Stimulated activated CD8-positive, alpha-beta memory T cell treated with anti-CD3 and anti-CD28 coated beads, Interleukin-12 subunit alpha, Interleukin-12 subunit beta, amount 100 ng/mL, for 1 hour (primary cell): ENCODE results near the gene FNDC11.

Source experiments
- DNase-seq: peaks from one replicate; pipeline ENCODE4 v3.0.0-alpha.2; 2020; ENCODE audit warnings: low read depth

Gene FNDC11

DNA sequence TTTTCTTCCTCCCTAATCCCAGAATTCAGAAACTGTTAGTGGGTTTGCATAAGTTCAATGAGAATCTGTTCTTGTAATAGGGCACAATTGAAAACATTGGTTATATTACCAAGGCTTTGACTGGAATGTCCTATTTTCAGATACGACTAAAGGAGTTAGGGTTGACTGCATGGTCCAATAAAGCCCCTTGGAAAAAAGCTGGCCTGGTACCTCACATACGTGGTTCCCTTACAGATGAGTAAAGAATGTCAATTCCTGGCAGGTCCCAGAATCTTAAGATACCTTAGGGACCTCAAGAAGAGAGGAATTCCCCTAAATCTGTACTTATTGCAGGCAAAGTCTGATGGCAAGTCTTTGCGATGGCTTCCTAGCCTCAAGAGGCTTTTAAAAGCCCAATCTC lies 28.8 kb upstream of the FNDC11 start:
- no peak for DNase-seq

DNA sequence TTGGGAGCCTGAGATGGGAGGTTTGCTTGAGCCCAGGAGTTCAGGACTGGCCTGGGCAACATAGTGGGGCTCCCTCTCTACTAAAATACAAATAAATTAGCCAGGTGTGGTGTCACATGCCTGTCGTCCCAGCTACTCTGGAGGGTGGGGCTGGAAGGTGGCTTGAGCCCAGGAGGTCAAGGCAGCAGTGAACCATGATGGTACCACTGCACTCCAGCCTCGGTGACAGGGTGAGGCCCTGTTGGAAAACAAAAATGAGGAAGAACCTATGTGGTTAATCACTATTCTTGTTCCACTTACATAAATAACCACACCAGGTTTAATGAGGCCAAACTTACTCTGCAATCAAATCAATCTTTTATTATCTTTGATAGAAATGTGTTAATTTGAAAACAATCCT lies 28.0 kb upstream of the FNDC11 start:
- DNase-seq, result no peak

DNA sequence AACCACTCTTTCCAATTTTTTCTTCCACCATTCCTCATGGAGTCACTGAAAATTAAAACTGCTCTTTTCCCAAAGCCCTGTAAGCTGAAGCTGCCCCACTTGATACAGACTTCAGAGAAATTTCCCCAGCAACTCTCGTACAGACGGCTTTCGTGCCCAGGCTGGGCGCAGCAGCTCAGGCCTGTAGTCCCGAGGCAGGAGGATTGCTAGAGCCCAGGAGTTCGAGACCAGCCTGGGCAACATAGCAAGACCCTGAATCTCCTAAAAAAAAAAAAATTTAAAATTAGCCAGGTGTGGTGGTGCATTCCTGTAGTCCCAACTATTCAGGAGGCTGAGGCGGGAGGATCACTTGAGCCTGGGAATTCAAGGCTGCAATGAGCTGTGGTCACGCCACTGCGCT lies 26.8 kb upstream of the FNDC11 start:
- no peak for DNase-seq

DNA sequence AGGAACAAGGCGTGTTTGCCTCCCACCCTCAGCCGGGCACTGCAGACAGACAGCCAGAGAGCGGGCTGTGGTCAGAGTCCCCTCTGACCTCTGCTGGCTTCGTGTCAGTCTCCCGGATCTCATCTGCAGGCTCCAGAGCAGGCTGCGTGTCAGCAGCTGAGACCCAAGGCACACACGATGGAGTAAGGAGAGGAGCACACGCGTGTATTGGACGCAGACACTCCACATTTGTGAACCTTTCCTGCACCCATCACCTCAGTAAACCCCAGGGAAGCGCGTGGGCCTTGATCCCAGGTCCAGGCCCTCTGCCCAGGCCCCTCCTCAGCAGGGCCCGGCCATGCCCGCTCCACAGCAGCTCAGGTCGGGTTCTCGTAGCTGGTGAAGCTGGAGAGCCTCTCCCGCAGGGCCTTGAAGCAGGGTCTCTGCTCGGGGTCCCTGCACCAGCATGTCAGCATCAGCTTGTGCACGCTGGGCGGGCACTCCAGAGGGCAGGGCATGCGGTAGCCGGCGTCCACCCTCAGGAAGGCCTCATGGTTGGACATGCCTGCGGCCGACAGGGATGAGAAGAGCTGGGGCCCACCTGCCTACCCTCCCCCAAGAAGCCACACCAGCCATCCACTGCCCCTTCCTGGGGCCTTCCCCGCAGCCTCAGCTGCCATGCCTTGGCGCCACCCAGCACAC lies 24.6 kb upstream of the FNDC11 start:
- no peak for DNase-seq

DNA sequence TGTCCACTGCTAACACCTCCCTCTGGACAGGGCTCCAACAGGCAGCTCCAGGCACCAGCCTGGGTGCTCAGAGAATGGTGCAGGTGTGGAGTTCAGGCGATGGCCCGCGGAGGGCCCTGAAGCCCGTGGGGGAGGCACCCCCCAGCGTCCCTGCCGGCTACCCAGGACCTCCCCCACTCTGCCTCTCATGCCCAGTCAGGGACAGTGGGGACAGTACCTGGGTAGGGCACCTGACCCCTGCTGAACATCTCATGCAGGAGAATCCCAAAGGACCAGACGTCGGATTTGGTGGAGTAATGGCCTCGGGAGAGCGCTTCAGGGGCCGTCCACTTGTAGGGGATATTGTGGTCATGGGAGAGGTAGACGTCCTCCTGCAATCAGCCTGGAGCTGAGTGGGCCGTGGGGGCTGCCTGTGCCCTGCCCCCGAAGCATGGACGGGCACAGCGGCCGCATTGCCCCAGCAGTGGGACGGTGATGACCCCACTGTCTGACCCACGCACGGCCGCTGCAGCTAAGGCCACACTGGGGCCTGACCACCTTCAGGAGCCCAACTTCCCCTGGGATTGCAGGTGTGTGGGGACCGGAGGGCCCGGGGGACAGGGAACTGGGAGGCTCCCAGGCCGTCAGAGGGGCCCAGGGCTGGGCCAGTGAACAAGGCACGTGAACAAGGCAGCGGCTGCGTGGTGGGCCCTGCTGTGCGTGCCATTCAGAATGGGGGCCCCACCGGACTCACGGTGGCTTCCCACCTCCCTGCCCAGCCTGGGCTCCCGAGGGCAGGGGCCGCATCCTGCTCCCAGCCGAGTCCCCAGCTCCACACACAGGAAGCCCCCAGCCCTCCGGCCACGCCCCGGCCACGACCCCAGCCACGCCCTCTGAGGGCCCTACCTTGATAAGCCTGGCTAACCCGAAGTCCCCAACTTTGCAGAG lies 23.8 kb upstream of the FNDC11 start:
- no peak for DNase-seq

DNA sequence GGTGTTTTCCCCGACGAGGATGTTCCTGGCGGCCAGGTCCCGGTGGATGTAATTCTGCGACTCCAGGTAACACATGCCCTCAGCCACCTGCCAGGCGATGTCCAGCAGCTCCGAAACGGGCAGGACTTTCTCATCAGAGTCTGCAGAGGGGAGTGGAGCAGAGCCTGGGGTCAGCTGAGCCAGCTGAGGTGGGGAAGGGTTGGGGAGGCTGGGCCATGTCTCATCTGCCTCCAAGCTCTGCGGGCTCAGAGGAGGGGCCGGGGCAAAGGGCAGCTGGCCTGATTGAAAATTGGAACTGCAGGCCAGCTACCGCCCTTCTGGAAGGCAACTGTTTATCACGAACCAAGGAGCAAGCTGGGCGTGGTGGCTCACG lies 23.2 kb upstream of the FNDC11 start:
- DNase-seq, result no peak

DNA sequence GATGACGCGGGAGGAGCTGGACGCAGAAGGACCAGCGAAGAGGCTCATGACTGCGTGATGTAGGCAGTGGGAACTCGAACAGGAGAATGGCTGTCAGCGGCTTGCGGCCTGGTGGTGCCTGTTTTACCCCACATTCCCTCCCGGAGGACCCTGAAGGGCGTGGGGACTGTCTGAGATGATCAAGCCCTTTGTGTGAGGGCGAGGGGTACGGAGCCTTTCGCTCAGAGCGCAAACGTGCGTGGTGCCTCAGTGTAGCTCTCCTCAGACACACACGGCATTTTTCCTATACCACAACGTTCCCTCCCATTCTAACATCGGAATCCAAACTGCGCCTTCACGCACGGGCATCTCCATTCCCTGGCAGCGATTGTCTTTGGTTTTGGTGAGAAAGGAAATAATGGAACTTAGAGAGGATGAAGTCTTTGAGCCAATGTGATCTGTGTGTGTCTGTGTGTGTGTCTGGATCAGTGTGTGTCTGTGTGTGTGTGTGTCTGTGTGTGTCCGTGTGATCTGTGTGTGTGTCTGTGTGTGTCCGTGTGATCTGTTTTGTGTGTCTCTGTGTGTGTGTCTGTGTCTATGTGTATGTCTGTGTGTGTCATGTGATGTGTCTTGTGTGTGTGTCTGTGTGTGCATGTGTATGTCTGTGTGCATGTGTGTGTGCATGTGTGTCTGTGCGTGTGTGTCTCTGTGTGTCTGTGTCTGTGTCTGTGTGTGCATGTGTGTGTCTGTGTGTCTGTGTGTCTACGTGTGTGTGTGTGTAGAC lies 22.1 kb upstream of the FNDC11 start:
- no peak for DNase-seq

DNA sequence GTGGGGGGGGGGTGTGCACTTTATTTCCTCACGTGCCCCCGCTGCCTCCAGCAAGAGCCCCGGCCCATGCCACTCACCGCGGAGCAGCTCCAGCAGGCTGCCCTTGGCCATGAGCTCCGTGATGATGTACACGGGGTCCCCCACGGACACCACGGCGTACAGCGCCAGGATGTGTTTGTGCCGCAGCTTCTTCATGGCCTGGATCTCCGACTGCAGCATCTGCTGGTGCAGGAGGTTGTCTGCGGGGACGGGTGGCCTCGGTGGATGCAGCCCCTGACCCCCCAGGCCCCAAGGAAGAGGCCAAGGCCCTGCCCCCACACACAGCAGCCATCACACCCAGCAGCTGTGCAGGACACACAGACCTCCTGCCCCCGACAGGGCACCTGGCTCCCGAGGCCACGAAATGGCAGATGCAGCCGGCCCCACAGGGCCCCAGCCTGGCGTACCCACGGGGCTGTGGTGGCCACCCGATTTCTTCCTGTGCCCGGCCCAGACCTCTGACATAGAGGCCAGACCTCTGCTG lies 21.4 kb upstream of the FNDC11 start:
- DNase-seq, result no peak

DNA sequence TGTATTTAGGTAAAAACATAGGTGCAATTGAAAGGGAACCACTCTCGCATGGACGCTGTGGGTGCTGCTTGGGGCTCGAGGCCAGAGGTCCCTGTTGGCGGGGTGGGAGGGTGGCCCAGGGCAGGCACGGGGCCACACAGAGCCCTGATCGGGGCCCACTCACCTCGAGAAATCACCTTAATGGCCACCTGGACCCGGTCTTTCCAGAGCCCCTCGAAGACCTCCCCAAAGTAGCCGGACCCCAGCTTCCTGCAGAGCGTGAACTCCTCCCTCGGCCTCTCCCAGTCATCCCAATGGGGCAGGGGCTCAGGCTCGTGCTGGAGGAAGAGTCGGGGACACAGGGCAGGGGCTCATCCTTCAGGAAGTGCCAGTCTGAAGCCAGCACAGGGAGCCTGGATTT lies 20.6 kb upstream of the FNDC11 start:
- DNase-seq, result no peak

DNA sequence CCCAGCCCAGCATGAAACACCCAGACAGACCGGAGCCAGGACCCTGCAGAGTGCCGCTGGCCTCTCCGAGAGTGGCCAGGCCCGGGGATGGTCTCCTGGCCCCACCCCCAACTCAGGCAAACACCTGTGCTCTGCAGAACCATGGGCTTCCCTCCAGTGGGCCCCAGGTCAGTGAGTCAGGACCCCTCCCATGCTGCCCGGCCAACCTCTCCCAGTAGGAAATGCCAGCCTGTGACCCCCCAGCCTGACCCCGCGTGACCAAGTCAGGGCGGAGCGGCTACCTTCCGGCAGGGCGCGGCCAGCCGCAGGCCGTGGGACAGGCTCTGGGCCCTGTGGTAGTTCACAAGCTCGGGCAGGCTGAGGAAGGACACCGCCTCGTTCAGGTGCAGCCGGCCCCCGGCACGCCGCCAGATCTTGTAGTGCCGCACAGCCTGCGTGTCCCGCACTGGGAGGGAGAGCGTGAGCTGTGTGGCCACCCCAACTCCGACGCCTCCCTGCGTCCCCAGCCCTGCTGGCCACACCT lies 20.0 kb upstream of the FNDC11 start:
- DNase-seq, result no peak

DNA sequence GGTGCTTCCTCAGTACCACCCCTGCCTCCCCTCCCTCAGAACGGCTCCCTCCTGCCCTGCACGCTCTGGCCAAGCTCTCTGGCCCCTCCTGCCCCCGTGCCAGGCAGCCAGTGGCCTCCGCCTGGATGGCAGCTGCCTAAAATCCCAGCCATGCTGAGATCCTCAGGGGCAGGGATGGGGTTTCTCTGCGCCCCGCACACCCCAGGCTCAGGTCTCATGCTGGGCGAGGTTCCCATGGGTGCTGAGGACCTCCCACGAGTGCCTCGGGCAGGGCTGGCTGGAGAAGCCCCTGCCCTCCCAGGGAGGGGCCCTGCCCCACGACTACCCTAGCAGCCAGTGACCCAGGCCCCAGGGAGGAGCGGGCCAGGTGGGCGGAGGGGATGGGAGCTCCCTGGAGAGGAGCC lies 19.5 kb upstream of the FNDC11 start:
- no peak for DNase-seq

DNA sequence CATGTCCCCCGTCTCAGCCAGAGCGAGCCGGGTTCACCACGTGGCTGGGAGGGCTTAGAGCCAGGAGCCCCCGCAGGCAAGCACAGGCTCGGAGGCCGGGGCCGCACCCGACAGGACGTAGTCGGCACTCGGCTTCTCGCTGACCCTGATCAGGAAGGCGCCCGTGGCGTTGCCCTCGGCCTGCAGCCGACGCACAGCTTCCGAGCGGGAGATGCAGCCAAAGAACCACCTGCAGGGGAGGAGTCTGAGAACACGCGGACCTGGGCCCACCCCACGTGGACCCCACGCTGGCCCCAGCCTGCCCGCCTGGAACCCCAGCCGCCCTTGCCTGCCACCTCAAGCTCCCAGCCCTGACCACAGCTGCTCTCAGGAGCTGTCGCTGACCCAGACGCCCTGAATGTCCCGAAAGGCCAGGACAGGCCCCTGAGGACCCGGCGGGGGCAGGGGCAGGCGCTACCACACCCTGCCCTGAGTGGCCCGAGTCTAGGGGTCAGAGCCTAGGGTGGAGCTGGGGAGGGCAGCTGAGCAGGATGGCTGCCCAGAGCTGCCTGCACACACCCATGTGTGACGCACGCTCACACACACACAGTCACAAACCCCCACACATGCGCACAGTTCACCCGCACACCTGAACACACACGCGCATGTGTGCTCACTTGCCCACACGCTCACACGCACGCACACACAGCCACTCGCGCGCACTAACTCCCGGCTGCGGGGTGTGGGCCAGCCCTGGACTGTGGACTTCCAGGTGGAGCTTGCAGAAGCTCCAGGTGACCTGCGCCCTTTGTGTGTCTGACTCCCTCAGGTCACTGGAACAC lies 18.9 kb upstream of the FNDC11 start:
- no peak for DNase-seq

DNA sequence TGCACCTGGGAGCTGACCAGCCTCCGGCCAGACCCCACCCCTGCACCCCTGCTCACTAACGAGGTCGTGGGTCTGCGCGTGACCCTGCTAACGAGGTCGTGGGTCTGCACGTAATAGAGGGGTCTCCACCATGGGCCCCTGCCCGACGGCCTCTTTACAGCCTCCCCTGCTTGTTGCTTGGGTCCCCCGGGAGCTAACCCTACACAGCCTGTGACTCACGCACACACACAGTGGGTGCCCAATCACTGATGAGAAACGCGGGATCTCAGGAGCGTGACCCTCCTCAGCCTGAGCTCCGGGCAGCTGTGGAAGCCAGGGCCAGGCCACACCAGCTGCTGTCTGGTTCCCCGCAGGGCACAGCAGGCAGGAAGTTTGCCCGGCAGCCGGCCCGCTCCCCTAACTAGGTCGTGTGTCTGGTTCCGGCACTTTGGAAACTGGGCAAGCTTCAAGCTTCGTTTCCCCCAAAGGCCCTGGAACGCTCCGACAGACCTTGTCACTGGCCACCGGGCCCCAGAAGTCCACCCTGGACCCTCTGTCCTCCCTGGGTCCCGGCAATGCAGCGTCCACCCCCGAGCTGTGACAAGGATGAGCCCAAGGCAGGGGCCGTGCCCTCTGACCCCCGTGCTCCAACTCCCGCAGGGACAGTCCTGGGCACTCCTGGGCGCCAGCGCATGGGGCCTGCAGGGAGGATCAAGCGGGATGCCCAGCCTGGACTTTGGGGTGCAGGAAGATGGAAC lies 17.6 kb upstream of the FNDC11 start:
- DNase-seq, result no peak

DNA sequence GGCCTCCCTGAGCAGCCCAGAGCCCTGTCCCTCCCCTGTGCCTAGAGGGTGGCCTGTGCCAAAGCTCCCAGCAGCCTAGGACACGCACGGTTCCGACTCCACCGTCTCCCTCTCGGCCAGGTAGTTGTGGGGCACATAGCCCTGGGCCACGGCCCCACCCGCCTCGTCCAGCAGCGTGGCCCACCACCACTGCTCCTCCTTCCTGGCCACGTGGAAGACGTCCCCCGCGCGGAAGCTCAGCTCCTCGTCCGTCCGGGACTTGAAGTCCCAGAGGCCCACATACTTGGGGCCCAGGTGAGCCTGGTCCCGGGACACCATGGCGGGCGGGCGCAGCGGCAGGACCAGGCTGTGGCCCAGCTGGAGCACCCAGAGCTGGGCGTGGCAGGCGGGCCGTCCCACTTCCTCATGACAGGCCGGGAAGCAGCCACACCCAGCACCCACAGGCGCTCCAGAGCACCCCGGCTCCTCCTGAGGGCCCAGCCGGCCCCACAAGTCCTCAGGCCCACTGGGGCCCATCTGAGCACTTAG lies 16.9 kb upstream of the FNDC11 start, which contains the start of gene PTK6:
Gene PTK6, minus strand, starts transcription at position 380 of the 528 bp plus-strand sequence. Its CDS starts 62 bp downstream, at position 318.
- no peak for DNase-seq

DNA sequence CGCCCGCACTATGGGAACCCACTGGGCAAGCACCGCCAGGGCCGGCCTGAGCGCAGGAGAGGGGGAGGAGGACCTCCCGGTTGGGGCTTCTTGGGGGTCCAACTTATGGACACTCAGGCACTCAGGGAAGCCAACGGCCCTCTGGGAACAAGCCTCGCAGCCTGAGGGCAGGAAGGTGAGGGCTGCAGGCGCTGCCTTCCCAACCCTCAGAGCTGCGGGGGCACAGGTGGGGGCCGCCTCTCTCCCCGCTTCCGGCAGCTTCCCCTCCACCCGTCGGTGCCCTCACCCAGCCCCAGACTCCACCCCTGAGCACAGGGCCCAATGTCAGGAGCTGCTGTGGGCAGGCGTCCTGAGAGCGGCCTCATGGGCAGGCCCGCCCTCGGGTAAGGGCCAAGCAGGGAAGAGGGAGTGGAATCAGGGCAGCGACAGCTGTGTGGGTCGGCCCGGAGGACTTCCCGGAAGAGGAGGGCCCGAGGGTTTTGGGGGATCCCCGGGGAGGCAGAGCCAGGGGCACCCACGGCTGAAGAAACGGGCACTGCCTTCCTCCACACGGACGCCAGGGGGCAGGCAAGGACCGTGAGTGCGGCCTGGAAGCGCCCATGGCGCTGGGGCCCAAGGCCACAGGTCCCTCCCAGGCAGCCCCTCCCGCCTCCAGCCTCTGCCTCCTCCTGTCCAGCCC lies 16.3 kb upstream of the FNDC11 start:
- peak; percentile 82 for DNase-seq

DNA sequence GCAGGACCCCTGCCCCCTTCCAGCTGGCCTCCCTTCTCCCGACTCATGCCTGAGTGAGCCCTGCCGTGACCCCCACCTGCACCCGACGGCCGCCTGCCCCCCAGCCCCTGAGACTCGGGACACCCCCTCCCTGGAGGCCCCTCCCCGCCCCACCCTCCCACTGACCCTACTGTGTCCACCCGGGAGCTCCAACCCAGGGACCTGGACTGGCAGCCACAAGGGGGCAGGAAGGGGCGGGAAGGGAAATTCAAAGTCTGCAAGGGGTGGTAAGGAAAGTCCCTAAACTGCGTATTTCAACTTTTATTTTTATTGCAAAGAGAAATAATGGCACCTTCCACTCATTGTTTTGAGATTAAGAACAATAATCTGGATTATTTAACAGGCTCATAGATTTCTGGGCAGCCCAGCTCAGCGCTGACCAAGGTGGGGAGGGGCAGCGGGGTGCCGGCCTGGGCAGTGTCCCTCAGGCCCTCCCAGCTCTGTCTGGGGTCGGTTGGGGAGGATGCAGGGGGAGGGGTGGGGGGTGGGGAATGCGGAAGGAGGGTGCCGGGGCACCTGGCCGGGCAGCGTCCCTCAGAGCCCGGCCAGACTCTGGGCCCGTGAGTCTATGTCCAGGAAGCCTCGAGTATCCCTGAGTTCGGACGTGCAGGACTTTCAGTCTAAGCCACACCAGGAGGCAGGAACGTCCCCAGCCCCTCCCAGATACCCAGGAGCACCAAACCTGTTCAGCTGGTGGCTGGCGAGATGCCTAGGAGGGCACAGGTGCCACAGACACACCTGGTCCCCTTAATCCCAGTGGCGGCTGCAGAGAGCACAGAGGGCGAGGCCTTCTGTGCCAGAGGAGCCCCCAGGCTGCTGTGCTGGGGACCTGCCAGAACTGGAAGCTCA lies 15.5 kb upstream of the FNDC11 start:
- DNase-seq, result no peak

DNA sequence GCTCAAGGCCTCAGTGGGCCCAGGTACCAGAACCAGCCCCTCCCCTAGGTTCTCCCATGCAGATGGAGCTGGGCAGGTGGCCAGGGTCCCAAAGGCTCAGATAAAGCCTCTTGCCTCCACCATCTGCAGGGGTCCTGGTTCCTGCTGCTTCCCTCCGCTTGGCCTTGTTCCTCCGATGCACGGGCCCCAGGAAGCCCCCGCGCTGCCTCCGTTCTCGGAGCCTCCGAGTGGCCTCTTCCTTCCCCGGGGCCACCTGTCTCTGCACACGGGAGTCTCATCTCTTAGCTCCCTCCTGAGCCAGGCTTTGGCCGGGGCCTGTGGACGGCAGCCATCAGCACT lies 14.9 kb upstream of the FNDC11 start:
- no peak for DNase-seq

DNA sequence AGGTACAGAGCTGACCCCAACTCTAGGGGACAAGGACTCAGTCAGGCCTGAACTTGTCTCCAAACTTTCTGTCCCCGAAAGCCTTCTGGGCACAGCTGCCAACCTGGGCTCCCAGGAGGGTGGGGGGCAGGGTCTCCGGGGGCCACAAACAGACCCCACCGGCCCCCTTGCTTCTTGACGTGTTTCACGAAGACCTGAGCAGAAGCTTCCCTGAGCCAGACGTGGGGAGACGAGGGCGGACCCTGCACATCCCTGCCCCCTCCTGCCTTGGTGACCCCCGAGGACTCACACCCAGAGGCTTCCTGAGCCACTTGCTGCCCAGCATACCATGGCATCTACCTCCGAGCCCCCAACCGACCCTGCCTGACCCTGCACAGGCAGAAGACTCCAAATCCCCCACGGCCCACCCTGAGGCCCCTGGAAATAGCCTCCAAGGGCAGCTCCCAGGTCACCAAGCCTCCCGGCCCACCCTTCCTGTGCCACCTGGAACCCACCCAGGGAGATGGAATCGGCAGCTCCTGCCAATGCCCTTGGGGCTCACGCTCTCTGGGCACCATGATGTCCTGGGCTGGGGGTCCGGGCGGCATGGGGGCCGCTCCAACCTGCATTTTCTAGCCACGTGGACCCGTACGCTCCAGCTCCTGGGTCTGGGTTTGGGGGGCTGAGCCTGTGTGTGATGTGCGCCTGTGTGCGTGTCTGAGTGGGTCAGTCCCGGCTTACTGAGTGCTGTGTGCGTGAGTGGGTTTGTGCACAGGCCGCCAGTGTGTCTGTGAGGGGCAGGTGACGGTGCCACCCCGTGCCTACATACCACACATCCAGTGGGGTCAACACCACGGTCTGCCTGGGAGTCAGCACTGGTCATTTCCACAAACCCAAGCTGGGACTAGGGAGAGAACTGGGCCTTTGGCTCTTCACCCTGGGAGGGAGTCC lies 14.3 kb upstream of the FNDC11 start:
- DNase-seq, result no peak
